GM12891 (cell line): ENCODE data around the gene ZMYM1.

Experiments used
- PAX5 ChIP-seq: IDR thresholded peaks from 2 replicates; pipeline ENCODE4 v1.6.1; 2011; ENCODE audit warnings: low read length, moderate library complexity, mild to moderate bottlenecking; ENCODE audit not compliant: insufficient read depth, severe bottlenecking
- POLR2A ChIP-seq: IDR thresholded peaks from 2 replicates; pipeline ENCODE4 v1.6.1; 2011; ENCODE audit warnings: low read depth, low read length, control low read depth
- POLR2AphosphoS5 ChIP-seq: IDR thresholded peaks from 2 replicates; pipeline ENCODE4 v1.6.1; 2011; ENCODE audit warnings: low read depth, low read length, control low read depth
- POU2F2 ChIP-seq: IDR thresholded peaks from 2 replicates; pipeline ENCODE4 v1.6.1; 2011; ENCODE audit warnings: low read depth, mild to moderate bottlenecking, control low read depth, low read length, moderate library complexity
- SPI1 ChIP-seq: IDR thresholded peaks from 2 replicates; pipeline ENCODE4 v1.6.1; 2011; ENCODE audit warnings: low read depth, low read length, control low read depth
- TAF1 ChIP-seq: IDR thresholded peaks from 2 replicates; pipeline ENCODE4 v1.6.1; 2011; ENCODE audit warnings: low read depth, low read length, control low read depth

GRCh38 chr1:35126546-35126945 is 47.4 kb downstream of the ZMYM1 start:
- TF ChIP-seq TAF1 (no peak), POLR2AphosphoS5 (no peak), POLR2A (no peak), SPI1 (no peak), PAX5 (no peak), POU2F2 (no peak)
